ENCODE results near the gene LYPD3.

LYPD3 gene

GRCh38 chr19:43474487-43474886, 9.1 kb upstream of the LYPD3 start:
- peak overlapping the region; percentile 74 to 81 for H3K9ac ChIP-seq (ENCODE audit: low read length in 2 of 2)
- peaks cover 12% of the 10 kb centered on the region for H3K4me1 ChIP-seq (ENCODE audit: control insufficient read depth, insufficient read depth, low read length)
- peak overlapping the region; percentile 84 for H3K27ac ChIP-seq (ENCODE audit: low read length)
- H3K36me3 ChIP-seq (ENCODE audit: control insufficient read depth in 2 of 2, insufficient read depth in 2 of 2, low read length in 2 of 2) = peaks cover 0 to 4% of the 10 kb centered on the region in 2 donors
- H3K9me3 ChIP-seq (ENCODE audit: control insufficient read depth in 2 of 2, low read length in 2 of 2) = no peaks in the 10 kb centered on the region
- no peaks in the 10 kb centered on the region for H3K27me3 ChIP-seq (ENCODE audit: control insufficient read depth in 1 of 2, insufficient read depth in 2 of 2, low read length in 2 of 2)
- peak overlapping the region; percentile 76 to 78 for H3K4me3 ChIP-seq (ENCODE audit: low read length in 2 of 2)

- Histone ChIP-seq H3K36me3 (ENCODE audit: control insufficient read depth in 2 of 2, insufficient read depth in 2 of 2, low read length in 2 of 2) (no peaks in the 10 kb centered on the region), H3K27ac (ENCODE audit: low read length) (no peak overlapping the region)
Observed at GRCh38 chr19:43471091-43471490, 5.7 kb upstream of the LYPD3 start.

GRCh38 chr19:43470288-43470687, 4.9 kb upstream of the LYPD3 start:
- no peaks in the 10 kb centered on the region for H3K9me3 ChIP-seq (ENCODE audit: control insufficient read depth in 2 of 2, low read length in 2 of 2)
- H3K27me3 ChIP-seq (ENCODE audit: control insufficient read depth in 1 of 2, insufficient read depth in 2 of 2, low read length in 2 of 2) = no peaks in the 10 kb centered on the region
- peaks cover 12% of the 10 kb centered on the region for H3K4me1 ChIP-seq (ENCODE audit: control insufficient read depth, insufficient read depth, low read length)
- no peak overlapping the region for H3K9ac ChIP-seq (ENCODE audit: low read length in 2 of 2)
- H3K27ac ChIP-seq (ENCODE audit: low read length) = no peak overlapping the region
- H3K36me3 ChIP-seq (ENCODE audit: control insufficient read depth in 2 of 2, insufficient read depth in 2 of 2, low read length in 2 of 2) = no peaks in the 10 kb centered on the region
- H3K4me3 ChIP-seq (ENCODE audit: low read length in 2 of 2) = no peak overlapping the region

More at GRCh38 chr19:43471091-43471490, 5.7 kb upstream of the LYPD3 start:
- Histone ChIP-seq H3K27me3 (ENCODE audit: control insufficient read depth in 1 of 2, insufficient read depth in 2 of 2, low read length in 2 of 2) (no peaks in the 10 kb centered on the region), H3K9ac (ENCODE audit: low read length in 2 of 2) (no peak overlapping the region), H3K9me3 (ENCODE audit: control insufficient read depth in 2 of 2, low read length in 2 of 2) (no peaks in the 10 kb centered on the region), H3K4me3 (ENCODE audit: low read length in 2 of 2) (no peak overlapping the region), H3K4me1 (ENCODE audit: control insufficient read depth, insufficient read depth, low read length) (peaks cover 12% of the 10 kb centered on the region)

DNA sequence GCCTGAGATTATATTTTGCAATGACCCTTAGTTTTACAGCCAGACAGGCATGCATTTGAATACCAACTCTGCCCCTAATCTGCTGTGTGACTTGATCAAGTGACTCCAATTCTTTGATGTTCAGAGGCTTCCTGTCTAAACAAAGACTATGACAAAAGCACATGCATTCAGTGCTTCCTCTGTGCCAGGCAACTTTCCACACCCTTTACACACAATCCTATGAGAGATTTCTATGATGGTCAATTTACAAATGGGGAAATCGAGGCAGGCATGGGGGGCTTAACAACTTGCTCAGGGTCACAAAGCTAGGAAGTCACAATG, 3.7 kb upstream of the LYPD3 start:
- no peaks in the 10 kb centered on the region for H3K36me3 ChIP-seq (ENCODE audit: control insufficient read depth in 2 of 2, insufficient read depth in 2 of 2, low read length in 2 of 2)
- no peaks in the 10 kb centered on the region for H3K27me3 ChIP-seq (ENCODE audit: control insufficient read depth in 1 of 2, insufficient read depth in 2 of 2, low read length in 2 of 2)
- no peak overlapping the region for H3K27ac ChIP-seq (ENCODE audit: low read length)
- H3K4me1 ChIP-seq (ENCODE audit: control insufficient read depth, insufficient read depth, low read length) = peaks cover 8% of the 10 kb centered on the region
- no peak overlapping the region for H3K9ac ChIP-seq (ENCODE audit: low read length in 2 of 2)
- H3K4me3 ChIP-seq (ENCODE audit: low read length in 2 of 2) = no peak overlapping the region
- H3K9me3 ChIP-seq (ENCODE audit: control insufficient read depth in 2 of 2, low read length in 2 of 2) = no peaks in the 10 kb centered on the region

DNA sequence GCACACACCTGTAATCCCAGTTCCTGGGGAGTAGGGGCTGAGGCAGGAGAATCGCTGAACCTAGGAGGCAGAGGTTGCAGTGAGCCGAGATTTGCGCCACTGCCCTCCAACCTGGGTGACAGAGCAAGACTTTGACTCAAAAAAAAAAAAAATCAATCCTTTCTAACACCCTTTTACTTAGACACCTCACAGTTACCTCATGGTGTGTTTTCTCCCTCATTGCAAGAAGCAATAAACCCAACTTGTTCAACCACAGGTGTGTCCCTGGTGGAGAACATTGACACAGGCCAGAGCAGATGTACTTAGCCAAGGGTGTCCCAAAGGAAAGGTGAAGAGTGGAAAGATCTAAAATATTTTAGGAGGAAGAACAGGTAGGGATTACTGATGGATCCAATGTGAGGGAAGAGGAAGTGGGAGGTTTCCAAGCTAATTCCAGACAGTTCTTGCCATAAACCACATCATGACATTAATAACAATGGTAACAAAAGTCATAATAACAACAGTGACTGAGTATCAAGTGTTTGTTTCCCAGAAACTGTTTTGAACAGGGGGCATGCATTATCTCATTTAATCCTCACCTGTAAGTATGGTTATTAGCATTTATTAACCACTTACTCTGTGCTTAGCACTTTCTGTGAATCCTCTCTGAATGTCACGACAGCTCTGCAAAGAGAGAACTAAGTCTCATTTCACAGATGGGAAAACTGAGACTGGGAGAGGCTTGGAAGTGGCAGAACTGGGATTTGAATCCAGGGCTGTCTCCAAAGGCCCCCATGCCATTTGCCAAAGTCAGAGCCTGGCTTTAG, 3.1 kb upstream of the LYPD3 start:
- H3K27ac ChIP-seq (ENCODE audit: low read length) = no peak overlapping the region
- no peaks in the 10 kb centered on the region for H3K27me3 ChIP-seq (ENCODE audit: control insufficient read depth in 1 of 2, insufficient read depth in 2 of 2, low read length in 2 of 2)
- peaks cover 12% of the 10 kb centered on the region for H3K4me1 ChIP-seq (ENCODE audit: control insufficient read depth, insufficient read depth, low read length)

GRCh38 chr19:43467730-43468129, 2.3 kb upstream of the LYPD3 start:
- no peaks in the 10 kb centered on the region for H3K27me3 ChIP-seq (ENCODE audit: control insufficient read depth in 1 of 2, insufficient read depth in 2 of 2, low read length in 2 of 2)
- H3K9me3 ChIP-seq (ENCODE audit: control insufficient read depth in 2 of 2, low read length in 2 of 2) = no peaks in the 10 kb centered on the region
- no peaks in the 10 kb centered on the region for H3K36me3 ChIP-seq (ENCODE audit: control insufficient read depth in 2 of 2, insufficient read depth in 2 of 2, low read length in 2 of 2)
- peaks cover 15% of the 10 kb centered on the region for H3K4me1 ChIP-seq (ENCODE audit: control insufficient read depth, insufficient read depth, low read length)
- H3K27ac ChIP-seq (ENCODE audit: low read length) = no peak overlapping the region
- no peak overlapping the region for H3K4me3 ChIP-seq (ENCODE audit: low read length in 2 of 2)
- H3K9ac ChIP-seq (ENCODE audit: low read length in 2 of 2) = no peak overlapping the region

More for the DNA sequence above, 3.1 kb upstream of the LYPD3 start:
- H3K9me3 ChIP-seq (ENCODE audit: control insufficient read depth in 2 of 2, low read length in 2 of 2) = no peaks in the 10 kb centered on the region
- no peaks in the 10 kb centered on the region for H3K36me3 ChIP-seq (ENCODE audit: control insufficient read depth in 2 of 2, insufficient read depth in 2 of 2, low read length in 2 of 2)
- H3K4me3 ChIP-seq (ENCODE audit: low read length in 2 of 2) = no peak overlapping the region
- no peak overlapping the region for H3K9ac ChIP-seq (ENCODE audit: low read length in 2 of 2)

DNA sequence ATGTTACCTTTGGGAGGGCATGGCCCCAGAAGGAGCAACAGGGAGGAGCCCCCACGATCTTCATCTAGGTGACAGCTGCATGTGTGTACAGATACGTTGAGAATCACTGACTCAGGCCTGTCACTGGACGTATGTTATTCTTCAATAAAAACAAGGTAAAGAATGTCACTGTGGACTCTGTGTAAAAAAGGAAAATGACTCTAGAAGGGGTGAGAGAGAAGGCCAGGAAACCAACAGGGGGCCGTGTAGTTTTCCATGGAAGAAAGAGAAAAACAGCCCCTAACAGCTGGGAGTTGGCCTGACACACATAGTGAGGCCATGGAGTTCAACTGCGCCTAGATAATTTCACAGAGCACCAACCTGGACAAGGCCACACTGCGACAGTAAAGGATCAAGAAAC, 1.9 kb upstream of the LYPD3 start:
- Histone ChIP-seq H3K27ac (ENCODE audit: low read length) (no peak overlapping the region), H3K9me3 (ENCODE audit: control insufficient read depth in 2 of 2, low read length in 2 of 2) (no peaks in the 10 kb centered on the region), H3K9ac (ENCODE audit: low read length in 2 of 2) (no peak overlapping the region), H3K36me3 (ENCODE audit: control insufficient read depth in 2 of 2, insufficient read depth in 2 of 2, low read length in 2 of 2) (no peaks in the 10 kb centered on the region), H3K4me3 (ENCODE audit: low read length in 2 of 2) (no peak overlapping the region), H3K4me1 (ENCODE audit: control insufficient read depth, insufficient read depth, low read length) (peaks cover 16% of the 10 kb centered on the region), H3K27me3 (ENCODE audit: control insufficient read depth in 1 of 2, insufficient read depth in 2 of 2, low read length in 2 of 2) (no peaks in the 10 kb centered on the region)

GRCh38 chr19:43466793-43467192, 1.4 kb upstream of the LYPD3 start:
- H3K27ac ChIP-seq (ENCODE audit: low read length) = no peak overlapping the region
- H3K4me1 ChIP-seq (ENCODE audit: control insufficient read depth, insufficient read depth, low read length) = peaks cover 16% of the 10 kb centered on the region
- no peaks in the 10 kb centered on the region for H3K36me3 ChIP-seq (ENCODE audit: control insufficient read depth in 2 of 2, insufficient read depth in 2 of 2, low read length in 2 of 2)
- H3K27me3 ChIP-seq (ENCODE audit: control insufficient read depth in 1 of 2, insufficient read depth in 2 of 2, low read length in 2 of 2) = no peaks in the 10 kb centered on the region
- no peak overlapping the region for H3K9ac ChIP-seq (ENCODE audit: low read length in 2 of 2)
- no peaks in the 10 kb centered on the region for H3K9me3 ChIP-seq (ENCODE audit: control insufficient read depth in 2 of 2, low read length in 2 of 2)
- H3K4me3 ChIP-seq (ENCODE audit: low read length in 2 of 2) = no peak overlapping the region

DNA sequence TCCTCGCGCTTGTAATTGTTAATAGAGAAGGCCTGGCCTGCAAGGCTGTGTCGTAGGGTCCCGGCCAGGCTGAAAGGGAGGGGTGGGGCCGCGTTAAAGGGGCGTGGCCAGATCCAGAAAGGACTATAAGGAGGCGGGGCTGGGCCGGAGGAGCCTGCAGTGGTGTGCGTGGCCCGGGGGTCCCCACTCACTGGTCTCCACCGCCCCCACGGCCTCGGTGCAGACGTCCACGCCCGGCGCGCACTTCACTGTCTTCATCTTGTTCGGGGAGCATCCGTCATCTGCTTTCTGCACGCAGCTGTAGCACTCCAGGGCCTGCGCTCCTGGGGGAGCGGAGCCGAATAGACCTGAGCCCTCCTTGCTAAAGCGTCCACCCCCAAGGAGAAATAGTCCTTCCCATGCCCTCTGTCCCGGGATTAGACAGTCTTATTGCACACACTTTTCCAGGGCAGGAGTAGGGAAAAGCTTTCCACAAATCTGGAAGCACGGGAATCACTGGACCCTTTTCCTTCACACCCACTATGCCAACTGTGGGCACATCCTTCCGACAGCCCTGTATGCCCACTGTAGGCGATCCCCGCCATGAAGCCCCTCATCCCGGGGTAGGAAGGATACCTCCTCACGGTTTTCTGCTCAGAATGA, 1.2 kb downstream of the LYPD3 start:
- Histone ChIP-seq H3K9me3 (ENCODE audit: control insufficient read depth in 2 of 2, low read length in 2 of 2) (no peaks in the 10 kb centered on the region), H3K36me3 (ENCODE audit: control insufficient read depth in 2 of 2, insufficient read depth in 2 of 2, low read length in 2 of 2) (no peaks in the 10 kb centered on the region), H3K4me1 (ENCODE audit: control insufficient read depth, insufficient read depth, low read length) (peaks cover 16% of the 10 kb centered on the region), H3K27me3 (ENCODE audit: control insufficient read depth in 1 of 2, insufficient read depth in 2 of 2, low read length in 2 of 2) (no peaks in the 10 kb centered on the region), H3K27ac (ENCODE audit: low read length) (peak overlapping the region; percentile 87), H3K4me3 (ENCODE audit: low read length in 2 of 2) (peak overlapping the region; percentile 92 to 94), H3K9ac (ENCODE audit: low read length in 2 of 2) (peak overlapping the region; percentile 54 to 79)

- Histone ChIP-seq H3K4me3 (ENCODE audit: low read length in 2 of 2) (peak overlapping the region; percentile 92 to 94), H3K27ac (ENCODE audit: low read length) (peak overlapping the region; percentile 87), H3K9ac (ENCODE audit: low read length in 2 of 2) (peak overlapping the region; percentile 54 to 79), H3K4me1 (ENCODE audit: control insufficient read depth, insufficient read depth, low read length) (peaks cover 16% of the 10 kb centered on the region), H3K36me3 (ENCODE audit: control insufficient read depth in 2 of 2, insufficient read depth in 2 of 2, low read length in 2 of 2) (no peaks in the 10 kb centered on the region), H3K9me3 (ENCODE audit: control insufficient read depth in 2 of 2, low read length in 2 of 2) (no peaks in the 10 kb centered on the region), H3K27me3 (ENCODE audit: control insufficient read depth in 1 of 2, insufficient read depth in 2 of 2, low read length in 2 of 2) (no peaks in the 10 kb centered on the region)
Observed at GRCh38 chr19:43463381-43464133, 1.9 kb downstream of the LYPD3 start.
